Liver (tissue), 9 donors: ENCODE measurements around the gene CYP26C1. TPM values are rescaled to one million over a fixed set of nuclear protein-coding genes. Genes with fewer than 3 reads are reported as not detected.

Experiments used
- DNase-seq: peaks from one replicate; pipeline ENCODE4 v3.0.0-alpha.2; 2017; ENCODE audit warnings: low spot score
- H3K27ac ChIP-seq, 2 donors: one replicate each; pipeline ENCODE4 v1.7.0; 2013; ENCODE audit warnings: inconsistent platforms in 2 of 2, low read length in 2 of 2, control low read depth in 1 of 2, low read depth in 1 of 2, mild to moderate bottlenecking in 1 of 2
- H3K27me3 ChIP-seq, 4 donors: one replicate each; pipeline versions ENCODE4 v1.6.1 to v1.7.0; 2013; ENCODE audit warnings: low read length in 3 of 4, inconsistent platforms in 1 of 4, mild to moderate bottlenecking in 1 of 4, moderate library complexity in 1 of 4; ENCODE audit not compliant: control insufficient read depth in 4 of 4, insufficient read depth in 4 of 4
- H3K36me3 ChIP-seq, 4 donors: one replicate each; pipeline versions ENCODE4 v1.6.1 to v1.7.0; 2013; ENCODE audit warnings: low read length in 3 of 4, mild to moderate bottlenecking in 3 of 4, low read depth in 1 of 4, moderate library complexity in 1 of 4; ENCODE audit not compliant: control insufficient read depth in 4 of 4, insufficient read depth in 3 of 4
- H3K4me1 ChIP-seq, 4 donors: one replicate each; pipeline versions ENCODE4 v1.6.1 to v1.7.0; 2013; ENCODE audit warnings: low read length in 3 of 4, mild to moderate bottlenecking in 3 of 4, moderate library complexity in 1 of 4; ENCODE audit not compliant: control insufficient read depth in 4 of 4, insufficient read depth in 4 of 4
- H3K4me3 ChIP-seq, 3 donors: one replicate each; pipeline versions ENCODE4 v1.6.1 to v1.7.0; 2013; ENCODE audit warnings: low read length in 3 of 3, control low read depth in 1 of 3, low read depth in 1 of 3, mild to moderate bottlenecking in 1 of 3
- H3K9ac ChIP-seq, 2 donors: one replicate each; pipeline ENCODE4 v1.7.0; 2013; ENCODE audit warnings: low read length in 2 of 2, mild to moderate bottlenecking in 2 of 2, moderate library complexity in 2 of 2, control low read depth in 1 of 2, low read depth in 1 of 2
- H3K9me3 ChIP-seq, 4 donors: one replicate each; pipeline versions ENCODE4 v1.6.1 to v1.7.0; 2013; ENCODE audit warnings: low read length in 3 of 4; ENCODE audit not compliant: control insufficient read depth in 4 of 4
- ATF3 ChIP-seq: IDR thresholded peaks from 2 replicates; pipeline ENCODE4 v1.6.1; 2016; ENCODE audit warnings: antibody characterized with exemption
- EGR1 ChIP-seq, 2 donors: IDR thresholded peaks; 2 replicates each; pipeline ENCODE4 v1.6.1; 2016 to 2018; ENCODE audit warnings: antibody characterized with exemption in 2 of 2, low read depth in 2 of 2
- FOXA1 ChIP-seq: IDR thresholded peaks from 2 replicates; pipeline ENCODE4 v1.6.1; 2016; ENCODE audit warnings: antibody characterized with exemption
- FOXA2 ChIP-seq: IDR thresholded peaks from 2 replicates; pipeline ENCODE4 v1.6.1; 2016; ENCODE audit warnings: antibody characterized with exemption
- GABPA ChIP-seq, 2 donors: IDR thresholded peaks in 1 of 2; conservative IDR thresholded peaks in 1 of 2; 2 replicates each; pipeline ENCODE4 v1.6.1; 2016; ENCODE audit warnings: antibody characterized with exemption in 2 of 2, mild to moderate bottlenecking in 1 of 2, moderate library complexity in 1 of 2
- HNF4A ChIP-seq, 2 donors: conservative IDR thresholded peaks; 2 replicates each; pipeline ENCODE4 v1.6.1; 2016; ENCODE audit warnings: antibody characterized with exemption in 2 of 2, mild to moderate bottlenecking in 2 of 2
- HNF4G ChIP-seq: IDR thresholded peaks from 2 replicates; pipeline ENCODE4 v1.6.1; 2016; ENCODE audit warnings: antibody characterized with exemption
- JUND ChIP-seq, 2 donors: IDR thresholded peaks; 2 replicates each; pipeline ENCODE4 v1.6.1; 2016; ENCODE audit warnings: antibody characterized with exemption in 2 of 2
- NR2F2 ChIP-seq: IDR thresholded peaks from 2 replicates; pipeline ENCODE4 v1.6.1; 2016; ENCODE audit warnings: antibody characterized with exemption
- RAD21 ChIP-seq, 2 donors: IDR thresholded peaks; 2 replicates each; pipeline ENCODE4 v1.6.1; 2016; ENCODE audit warnings: antibody characterized with exemption in 2 of 2, mild to moderate bottlenecking in 2 of 2
- REST ChIP-seq: IDR thresholded peaks from 2 replicates; pipeline ENCODE4 v1.6.1; 2016; ENCODE audit warnings: antibody characterized with exemption, mild to moderate bottlenecking
- RXRA ChIP-seq, 2 donors: IDR thresholded peaks; 2 replicates each; pipeline ENCODE4 v1.6.1; 2017 to 2018; ENCODE audit warnings: antibody characterized with exemption in 2 of 2, mild to moderate bottlenecking in 1 of 2
- SP1 ChIP-seq: IDR thresholded peaks from 2 replicates; pipeline ENCODE4 v1.6.1; 2018; ENCODE audit warnings: antibody characterized with exemption, mild to moderate bottlenecking
- TAF1 ChIP-seq: conservative IDR thresholded peaks from 2 replicates; pipeline ENCODE4 v1.6.1; 2016; ENCODE audit warnings: antibody characterized with exemption, mild to moderate bottlenecking
- YY1 ChIP-seq: IDR thresholded peaks from 2 replicates; pipeline ENCODE4 v1.6.1; 2016; ENCODE audit warnings: antibody characterized with exemption, mild to moderate bottlenecking
- WGBS: extraction: QIAGEN DNeasy Blood & Tissue Kit; methylation state at CpG from one replicate; pipeline ENCODE4 v1.1.7; 2013; 5-methylcytosine and 5-hydroxymethylcytosine counted together
- polyA plus RNA-seq, 2 donors: library from polyadenylated mRNA; stranded (reverse) in 1 of 2; unstranded in 1 of 2; fragments of 200-250 nt in 1 of 2; fragments of >200 nt in 1 of 2; fragmentation: Nextera tagmentation in 1 of 2; extraction: Ambion mirVana in 1 of 2; gene quantifications; one replicate each; pipeline versions ENCODE4 v1.2.1 to v1.2.3, GENCODE V29; 2013 to 2015
- total RNA-seq, 2 donors: library from RNA; depleted of rRNA; stranded (reverse); fragments of >200 nt; gene quantifications; one replicate each; pipeline ENCODE4 v1.2.3, GENCODE V29; 2014
- TF ChIP-seq, protein P1 (sequence below): IDR thresholded peaks from 2 replicates; pipeline ENCODE4 v1.6.1; 2016; ENCODE audit warnings: antibody characterized with exemption
- TF ChIP-seq, protein P2 (sequence below): IDR thresholded peaks from 2 replicates; pipeline ENCODE4 v1.6.1; 2016; ENCODE audit warnings: antibody characterized with exemption
- donor health status: healthy.
- donor health status: healthy.
- donor health status: healthy.
- donor health status: healthy.
- donor health status: healthy.

CYP26C1 gene
- total and polyA plus RNA-seq, 4 donors = 0.09 to 0.25 TPM; not detected in 2

GRCh38 chr10:93073539-93074146 is 13.0 kb downstream of the CYP26C1 start, which contains the start of gene CYP26A1:
Gene CYP26A1, plus strand, starts transcription at chr10:93073893. Its CDS starts 42 bp downstream, at chr10:93073935.
- WGBS = 1% methylated on average over 52 of the region's 52 CpGs
- H3K27me3 ChIP-seq = peaks cover 0 to 2% (median 0%) of the 10 kb centered on the region in 4 donors
- peak within 1 kb of the TSS in 1 of 2 donors; percentile 69 for H3K27ac ChIP-seq
- H3K4me1 ChIP-seq = peaks cover 25 to 80% (median 64%) of the 10 kb centered on the region in 4 donors
- no peak within 1 kb of the TSS for H3K9ac ChIP-seq
- H3K36me3 ChIP-seq = no peaks in the 10 kb centered on the region
- TF ChIP-seq RXRA (IDR thresholded peaks at IDR 0.05) (no peak), GABPA (IDR thresholded peaks at IDR 0.05 in 1 of 2, conservative IDR thresholded peaks at IDR 0.05 in 1 of 2) (no peak), RAD21 (IDR thresholded peaks at IDR 0.05) (no peak), FOXA1 (no peak), HNF4A (conservative IDR thresholded peaks at IDR 0.05) (no peak), FOXA2 (no peak), HNF4G (no peak), JUND (IDR thresholded peaks at IDR 0.05) (no peak)
- TF ChIP-seq, protein P1, sequence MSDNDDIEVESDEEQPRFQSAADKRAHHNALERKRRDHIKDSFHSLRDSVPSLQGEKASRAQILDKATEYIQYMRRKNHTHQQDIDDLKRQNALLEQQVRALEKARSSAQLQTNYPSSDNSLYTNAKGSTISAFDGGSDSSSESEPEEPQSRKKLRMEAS = no peak
- no peaks in the 10 kb centered on the region for H3K9me3 ChIP-seq
- H3K4me3 ChIP-seq = peak within 1 kb of the TSS; percentile 18 to 64 (median 59)
- DNase-seq = no peak

DNA sequence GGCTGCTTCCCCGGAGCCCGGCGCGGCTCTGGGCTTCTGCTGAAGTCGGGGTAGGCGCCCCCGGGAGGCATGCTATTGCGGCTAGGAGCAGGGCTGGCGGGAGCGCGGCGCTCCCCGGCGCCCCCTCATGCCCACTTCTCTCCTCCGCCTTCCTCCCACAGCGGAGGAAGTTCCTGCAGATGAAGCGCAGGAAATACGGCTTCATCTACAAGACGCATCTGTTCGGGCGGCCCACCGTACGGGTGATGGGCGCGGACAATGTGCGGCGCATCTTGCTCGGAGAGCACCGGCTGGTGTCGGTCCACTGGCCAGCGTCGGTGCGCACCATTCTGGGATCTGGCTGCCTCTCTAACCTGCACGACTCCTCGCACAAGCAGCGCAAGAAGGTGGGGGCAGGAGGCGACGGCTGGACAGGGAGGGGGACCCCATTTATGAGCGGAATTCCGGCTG is 13.6 kb downstream of the CYP26C1 start:
- WGBS = under 1% methylated on average over 40 of the region's 40 CpGs
- peak overlapping the region in 2 of 3 donors; percentile 59 to 64 for H3K4me3 ChIP-seq
- TF ChIP-seq YY1 (no peak), FOXA2 (no peak), REST (no peak), JUND (IDR thresholded peaks at IDR 0.05) (no peak), SP1 (no peak), HNF4A (conservative IDR thresholded peaks at IDR 0.05) (no peak), RXRA (IDR thresholded peaks at IDR 0.05) (no peak), ATF3 (no peak), HNF4G (no peak), FOXA1 (no peak), GABPA (IDR thresholded peaks at IDR 0.05 in 1 of 2, conservative IDR thresholded peaks at IDR 0.05 in 1 of 2) (no peak), TAF1 (no peak), RAD21 (IDR thresholded peaks at IDR 0.05) (no peak), NR2F2 (no peak), EGR1 (IDR thresholded peaks at IDR 0.05; ENCODE audit: low read depth in 2 of 2) (no peak)
- TF ChIP-seq, protein P1 = no peak
- TF ChIP-seq, protein P2, sequence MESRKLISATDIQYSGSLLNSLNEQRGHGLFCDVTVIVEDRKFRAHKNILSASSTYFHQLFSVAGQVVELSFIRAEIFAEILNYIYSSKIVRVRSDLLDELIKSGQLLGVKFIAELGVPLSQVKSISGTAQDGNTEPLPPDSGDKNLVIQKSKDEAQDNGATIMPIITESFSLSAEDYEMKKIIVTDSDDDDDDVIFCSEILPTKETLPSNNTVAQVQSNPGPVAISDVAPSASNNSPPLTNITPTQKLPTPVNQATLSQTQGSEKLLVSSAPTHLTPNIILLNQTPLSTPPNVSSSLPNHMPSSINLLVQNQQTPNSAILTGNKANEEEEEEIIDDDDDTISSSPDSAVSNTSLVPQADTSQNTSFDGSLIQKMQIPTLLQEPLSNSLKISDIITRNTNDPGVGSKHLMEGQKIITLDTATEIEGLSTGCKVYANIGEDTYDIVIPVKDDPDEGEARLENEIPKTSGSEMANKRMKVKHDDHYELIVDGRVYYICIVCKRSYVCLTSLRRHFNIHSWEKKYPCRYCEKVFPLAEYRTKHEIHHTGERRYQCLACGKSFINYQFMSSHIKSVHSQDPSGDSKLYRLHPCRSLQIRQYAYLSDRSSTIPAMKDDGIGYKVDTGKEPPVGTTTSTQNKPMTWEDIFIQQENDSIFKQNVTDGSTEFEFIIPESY = no peak
- no peak for DNase-seq
- H3K4me1 ChIP-seq = peaks cover 24 to 80% (median 64%) of the 10 kb centered on the region in 4 donors
- H3K36me3 ChIP-seq = no peaks in the 10 kb centered on the region
- no peak overlapping the region for H3K9ac ChIP-seq
- no peaks in the 10 kb centered on the region for H3K9me3 ChIP-seq
- H3K27ac ChIP-seq = no peak overlapping the region
- H3K27me3 ChIP-seq = peaks cover 0 to 2% (median 0%) of the 10 kb centered on the region in 4 donors
